ENCODE measurements around the gene VSIG8. TPM values are rescaled to one million over a fixed set of nuclear protein-coding genes. Genes with fewer than 3 reads are reported as not detected.

VSIG8 gene
- total and polyA plus RNA-seq, 2 of the 8 experiments (the other 6 are each of a cell fraction or from before 2014, with no cell fraction given), result not detected

- Histone ChIP-seq H3K79me2 (ENCODE audit: control insufficient read depth in 1 of 2, insufficient read depth in 2 of 2, low read length in 2 of 2) (no peaks in the 10 kb centered on the region), H2AFZ (ENCODE audit: low read length) (no peak overlapping the region), H3K9me3 (ENCODE audit: insufficient read depth in 2 of 2, low read depth in 1 of 2, low read length in 1 of 2) (no peaks in the 10 kb centered on the region), H2BK12ac (ENCODE audit: low read depth, low read length) (no peak overlapping the region), H4K91ac (replicated peaks; ENCODE audit: insufficient read length, low read length) (no peak overlapping the region), H3K9ac (replicated peaks in 1 of 4; ENCODE audit: extremely low read depth in 1 of 4, low read depth in 3 of 4, low read length in 3 of 4) (no peak overlapping the region), H3K27ac (ENCODE audit: low read depth, low read length) (no peak overlapping the region), H4K8ac (ENCODE audit: extremely low read depth, insufficient read depth, low read length) (no peak overlapping the region), H3K27me3 (replicated peaks in 1 of 4; ENCODE audit: control insufficient read depth in 3 of 4, extremely low read depth in 1 of 4, insufficient read depth in 3 of 4, low read length in 3 of 4) (peaks cover 0 to 15% (median 3%) of the 10 kb centered on the region in 4 experiments; a peak in 6 of 7 replicates), H3K36me3 (ENCODE audit: control insufficient read depth in 2 of 4, insufficient read depth in 4 of 4, low read length in 3 of 4) (no peaks in the 10 kb centered on the region), H3K23ac (ENCODE audit: insufficient read length) (no peak overlapping the region), H4K5ac (ENCODE audit: insufficient read length, low read depth, low read length) (no peak overlapping the region), H3K18ac (ENCODE audit: extremely low read depth, low read length) (no peak overlapping the region), H3K56ac (replicated peaks; ENCODE audit: insufficient read length, low read depth, low read length) (no peak overlapping the region), H4K20me1 (replicated peaks in 1 of 2; ENCODE audit: control insufficient read depth in 1 of 2, insufficient read depth in 2 of 2, low read length in 2 of 2) (no peaks in the 10 kb centered on the region), H2BK15ac (ENCODE audit: low read length) (no peak overlapping the region), H2AK5ac (ENCODE audit: low read depth, low read length) (no peak overlapping the region), H2BK120ac (replicated peaks; ENCODE audit: low read depth, low read length) (no peak overlapping the region), H3K79me1 (ENCODE audit: low read depth, low read length) (no peaks in the 10 kb centered on the region), H3K14ac (ENCODE audit: insufficient read length) (no peak overlapping the region), H2BK5ac (ENCODE audit: low read depth, low read length) (no peak overlapping the region), H3K23me2 (ENCODE audit: low read depth, low read length) (no peaks in the 10 kb centered on the region), H3K4ac (replicated peaks; ENCODE audit: insufficient read length, low read depth, low read length) (no peak overlapping the region), H2BK20ac (ENCODE audit: low read length) (0 out of 2 replicates have a peak overlapping the region, but pooled peaks have one; percentile 49), H3K4me1 (replicated peaks in 1 of 4; ENCODE audit: control insufficient read depth in 3 of 4, insufficient read depth in 4 of 4, low read length in 3 of 4) (peaks cover 0 to 4% (median 2%) of the 10 kb centered on the region in 4 experiments; a peak in 1 of 7 replicates), H3K4me3 (ENCODE audit: extremely low read depth in 1 of 4, insufficient read depth in 2 of 4, low read depth in 3 of 4, low read length in 4 of 4) (no peak overlapping the region), H3K4me2 (ENCODE audit: insufficient read depth in 1 of 2, low read depth in 2 of 2, low read length in 2 of 2) (no peak overlapping the region)
- 47% methylated on average over 3 of the region's 3 CpGs; no CpG with 5 or more reads in 1 of the 2 experiments for WGBS, 2 experiments (ENCODE audit: extremely low coverage in 1 of 2, insufficient coverage in 1 of 2, insufficient read length in 1 of 2, insufficient replicate concordance in 2 of 2, low coverage in 1 of 2, low lambda C conversion rate in 2 of 2, missing lambda C conversion rate in 1 of 2)
- TF ChIP-seq CTCF (IDR thresholded peaks at IDR 0.05; ENCODE audit: control extremely low read depth in 1 of 3, insufficient read depth in 1 of 3, low read depth in 1 of 3, low read length in 3 of 3), result peak; percentile 73 to 78 (median 78)
- no peak for TF ChIP-seq SP4 (IDR thresholded peaks at IDR 0.05; ENCODE audit: low read length)
- TF ChIP-seq TAF1 (IDR thresholded peaks at IDR 0.05; ENCODE audit: low read depth, low read length), result no peak
- TF ChIP-seq RAD21 (IDR thresholded peaks at IDR 0.05 in 1 of 2, conservative IDR thresholded peaks at IDR 0.05 in 1 of 2; ENCODE audit: low read depth in 2 of 2, low read length in 2 of 2), result peak; percentile 43 to 59
- FAIRE-seq, result peak; percentile 19
- DNase-seq (ENCODE audit: low read depth in 1 of 2, low spot score in 2 of 2), result peak in 1 of 2 experiments; percentile 67
- ChIA-PET CTCF (ENCODE audit: partially characterized antibody) (interaction anchor here (0.8 to 11.2 kb wide), 29 partner anchors 8 to 633 kb away, joined by 3 to 175 read pairs (median 5); partner anchors contain the start of genes FCRL6 and VSIG8), POLR2A (ENCODE audit: partially characterized antibody) (interaction anchor here (1.0 kb wide), 1 partner anchor 30 kb away, joined by 3 read pairs; no protein-coding TSS in a partner anchor)
Measured at GRCh38 chr1:159829273-159829634, 33.2 kb downstream of the VSIG8 start.
